Central memory CD8-positive, alpha-beta T cell (primary cell): ENCODE data around the gene PRDX3.
"Not testable (repeated sequence)": the region's sequence is repeated elsewhere in the genome, so short reads cannot be mapped to it uniquely, and the experiment has no call there.

Experiments
- ATAC-seq: fragments of 150-1000 bp; cut with Tn5 transposase; replicated peaks from 2 replicates; pipeline ENCODE4 v1.10.0; 2022; ENCODE audit warnings: mild to moderate bottlenecking, moderate FRiP score, moderate number of reproducible peaks; ENCODE audit not compliant: poor library complexity, severe bottlenecking; ENCODE audit errors: extremely low read depth
- DNase-seq, 2 donors: peaks; one replicate each; pipeline ENCODE4 v3.0.0; 2021; ENCODE audit warnings: low spot score in 2 of 2
- H3K27ac Mint-ChIP-seq: one replicate; pipeline ENCODE4 v1.8.0; 2022; ENCODE audit warnings: low read depth, mild to moderate bottlenecking, moderate library complexity, mixed read lengths
- H3K27me3 Mint-ChIP-seq: one replicate; pipeline ENCODE4 v1.8.0; 2022; ENCODE audit warnings: mixed read lengths
- H3K36me3 Mint-ChIP-seq: one replicate; pipeline ENCODE4 v1.8.0; 2022; ENCODE audit warnings: mild to moderate bottlenecking, moderate library complexity, mixed read lengths; ENCODE audit not compliant: insufficient read depth
- H3K4me1 Mint-ChIP-seq: one replicate; pipeline ENCODE4 v1.8.0; 2022; ENCODE audit warnings: mixed read lengths
- H3K4me3 Mint-ChIP-seq: one replicate; pipeline ENCODE4 v1.8.0; 2022; ENCODE audit warnings: mild to moderate bottlenecking, moderate library complexity, mixed read lengths
- H3K9me3 Mint-ChIP-seq: one replicate; pipeline ENCODE4 v1.8.0; 2022; ENCODE audit warnings: mixed read lengths

PRDX3 gene

GRCh38 chr10:119149157-119149556 lies 29.5 kb downstream of the PRDX3 start:
- no peaks in the 10 kb centered on the region for H3K9me3 Mint-ChIP-seq
- H3K4me1 Mint-ChIP-seq = no peaks in the 10 kb centered on the region
- DNase-seq (no peak), ATAC-seq (no peak)
- no peaks in the 10 kb centered on the region for H3K27me3 Mint-ChIP-seq
- H3K36me3 Mint-ChIP-seq = peaks cover 14% of the 10 kb centered on the region
- H3K27ac Mint-ChIP-seq = no peak overlapping the region
- H3K4me3 Mint-ChIP-seq = no peak overlapping the region

DNA sequence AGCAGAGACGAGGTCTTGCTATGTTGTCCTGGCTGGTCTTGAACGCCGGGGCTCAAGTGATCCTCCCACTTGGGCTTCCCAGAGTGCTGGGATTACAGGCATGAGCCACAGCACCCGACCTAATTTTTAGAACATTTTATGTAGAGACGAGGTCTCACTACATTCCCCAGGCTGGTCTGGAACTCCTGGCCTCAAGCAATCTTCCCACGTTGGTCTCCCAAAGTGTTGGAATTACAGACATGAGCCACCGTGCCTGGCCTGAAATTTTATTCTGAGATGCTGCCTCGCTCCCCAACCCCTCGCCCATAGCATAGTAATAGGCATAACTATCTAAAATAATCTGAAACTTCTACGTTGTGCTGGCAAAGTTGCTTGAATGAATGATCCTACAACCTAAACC lies 35.0 kb downstream of the PRDX3 start:
- no peaks in the 10 kb centered on the region for H3K27me3 Mint-ChIP-seq
- H3K4me1 Mint-ChIP-seq = peaks cover 8% of the 10 kb centered on the region
- H3K4me3 Mint-ChIP-seq = no peak overlapping the region
- no peak for DNase-seq
- ATAC-seq = no peak
- no peaks in the 10 kb centered on the region for H3K9me3 Mint-ChIP-seq
- H3K36me3 Mint-ChIP-seq = peaks cover 12% of the 10 kb centered on the region
- no peak overlapping the region for H3K27ac Mint-ChIP-seq

- Mint-ChIP-seq H3K4me3 (no peak overlapping the region), H3K27ac (no peak overlapping the region), H3K27me3 (no peaks in the 10 kb centered on the region), H3K4me1 (peaks cover 8% of the 10 kb centered on the region), H3K9me3 (no peaks in the 10 kb centered on the region), H3K36me3 (peaks cover 14% of the 10 kb centered on the region)
- ATAC-seq (no peak), DNase-seq (no peak)
These were observed 37.9 kb downstream of the PRDX3 start for GRCh38 chr10:119140603-119141245.

- Mint-ChIP-seq H3K4me3 (peak overlapping the region; percentile 44), H3K27ac (peak overlapping the region; percentile 29), H3K9me3 (no peaks in the 10 kb centered on the region), H3K27me3 (no peaks in the 10 kb centered on the region), H3K4me1 (peaks cover 13% of the 10 kb centered on the region), H3K36me3 (peaks cover 19% of the 10 kb centered on the region)
- ATAC-seq (peak; percentile 71), DNase-seq (peak; percentile 17 to 31)
These were observed 39.0 kb downstream of the PRDX3 start for GRCh38 chr10:119139464-119140067.

- Mint-ChIP-seq H3K4me3 (peak overlapping the region; percentile 44), H3K4me1 (peaks cover 16% of the 10 kb centered on the region), H3K27me3 (no peaks in the 10 kb centered on the region), H3K27ac (peak overlapping the region; percentile 55), H3K36me3 (peaks cover 20% of the 10 kb centered on the region), H3K9me3 (no peaks in the 10 kb centered on the region)
- DNase-seq = no peak
- no peak for ATAC-seq
These were observed 40.0 kb downstream of the PRDX3 start for GRCh38 chr10:119138346-119139306.

- H3K36me3 Mint-ChIP-seq = peaks cover 22% of the 10 kb centered on the region
- H3K27ac Mint-ChIP-seq, H3K4me3 Mint-ChIP-seq, DNase-seq, H3K9me3 Mint-ChIP-seq, ATAC-seq, H3K27me3 Mint-ChIP-seq: not testable (repeated sequence)
- peaks cover 18% of the 10 kb centered on the region for H3K4me1 Mint-ChIP-seq
These were observed 40.7 kb downstream of the PRDX3 start for GRCh38 chr10:119137878-119138277.

DNA sequence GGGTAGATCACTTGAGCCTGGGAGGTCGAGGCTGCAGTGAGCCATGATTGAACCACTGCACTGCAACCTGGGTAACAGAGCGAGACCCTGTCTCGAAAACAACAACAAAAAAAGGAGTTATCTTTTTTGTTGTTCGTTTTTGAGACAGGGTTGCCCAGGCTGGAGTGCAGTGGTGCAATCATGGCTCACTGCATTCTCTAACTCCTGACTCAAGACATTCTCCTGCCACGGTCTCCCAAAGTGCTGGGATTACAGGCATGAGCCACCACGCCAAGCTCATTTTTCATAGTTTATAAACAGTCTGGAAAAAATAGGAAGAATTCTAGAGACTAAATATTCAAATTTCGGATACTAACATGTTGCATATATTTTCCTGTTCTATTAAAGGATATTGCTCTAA lies 42.5 kb downstream of the PRDX3 start:
- ATAC-seq = no peak
- Mint-ChIP-seq H3K36me3 (peaks cover 26% of the 10 kb centered on the region), H3K9me3 (no peaks in the 10 kb centered on the region), H3K27ac (no peak overlapping the region), H3K27me3 (no peaks in the 10 kb centered on the region), H3K4me1 (peaks cover 32% of the 10 kb centered on the region), H3K4me3 (no peak overlapping the region)
- DNase-seq = no peak

- H3K4me1 Mint-ChIP-seq = peaks cover 38% of the 10 kb centered on the region
- no peak for DNase-seq
- no peak overlapping the region for H3K27ac Mint-ChIP-seq
- no peaks in the 10 kb centered on the region for H3K9me3 Mint-ChIP-seq
- H3K27me3 Mint-ChIP-seq = no peaks in the 10 kb centered on the region
- ATAC-seq = no peak
- H3K36me3 Mint-ChIP-seq = peaks cover 31% of the 10 kb centered on the region
- no peak overlapping the region for H3K4me3 Mint-ChIP-seq
These were observed 43.1 kb downstream of the PRDX3 start for GRCh38 chr10:119135513-119135881.

DNA sequence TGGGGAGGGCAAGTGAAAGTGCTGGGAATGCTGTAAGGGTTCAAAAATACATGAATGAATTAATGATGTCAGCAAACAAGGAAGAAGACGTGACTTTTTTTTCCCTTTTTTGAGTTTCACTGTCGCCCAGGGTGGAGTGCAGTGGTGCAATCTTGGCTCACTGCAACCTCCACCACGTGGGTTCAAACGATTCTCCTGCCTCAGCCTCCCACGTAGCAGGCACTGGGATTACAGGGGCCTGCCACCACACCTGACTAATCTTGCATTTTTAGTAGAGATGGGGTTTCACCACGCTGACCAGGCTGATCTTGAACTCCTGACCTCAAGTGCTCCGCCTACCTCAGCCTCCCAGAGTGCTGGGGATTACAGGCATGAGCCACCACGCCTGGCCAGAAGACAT lies 44.7 kb downstream of the PRDX3 start:
- DNase-seq (no peak), ATAC-seq (no peak)
- Mint-ChIP-seq H3K4me1 (peaks cover 32% of the 10 kb centered on the region), H3K27ac (no peak overlapping the region), H3K36me3 (peaks cover 37% of the 10 kb centered on the region), H3K4me3 (no peak overlapping the region), H3K27me3 (no peaks in the 10 kb centered on the region), H3K9me3 (no peaks in the 10 kb centered on the region)

DNA sequence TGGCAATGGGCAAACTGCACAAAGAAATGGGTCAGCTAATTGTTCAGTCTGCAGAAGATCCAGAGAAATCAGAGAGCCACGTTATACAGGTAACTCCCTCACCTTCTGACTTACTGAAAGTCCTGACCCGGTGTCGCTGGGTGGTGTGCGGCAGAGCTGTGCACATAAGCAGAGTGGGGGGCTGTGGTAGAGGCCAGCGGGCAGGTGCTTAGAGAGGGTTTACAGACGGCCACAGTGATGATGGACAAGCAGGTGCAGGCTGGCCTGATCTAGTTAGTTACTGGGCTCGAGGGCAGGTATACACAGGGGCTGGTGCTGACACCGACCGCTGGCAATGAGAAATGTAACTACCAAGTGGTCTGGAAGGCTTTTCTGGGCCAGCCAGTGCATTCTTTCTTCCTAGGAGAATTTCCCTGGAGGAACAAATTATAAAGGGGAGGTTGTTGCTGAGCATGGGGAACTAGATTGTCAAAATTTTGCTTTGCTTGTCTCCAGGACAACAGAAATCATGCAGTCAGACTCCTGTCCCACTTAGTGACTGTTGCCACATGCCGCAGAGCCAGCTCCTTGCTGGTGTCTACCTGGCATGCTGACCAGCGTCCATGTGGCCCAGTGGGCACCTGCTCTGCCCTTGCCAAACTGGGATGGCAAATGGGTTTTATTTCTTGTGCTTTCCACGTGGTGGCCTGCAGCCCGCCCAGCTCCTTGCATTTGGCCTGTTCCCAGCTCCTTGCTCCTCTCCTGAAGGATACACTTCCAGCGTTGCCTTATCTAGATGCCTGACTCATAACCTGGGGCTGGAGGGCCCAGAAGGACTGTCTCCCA lies 45.9 kb downstream of the PRDX3 start:
- Mint-ChIP-seq H3K36me3 (peaks cover 37% of the 10 kb centered on the region), H3K4me1 (peaks cover 32% of the 10 kb centered on the region), H3K27ac (peak overlapping the region; percentile 87), H3K9me3 (no peaks in the 10 kb centered on the region), H3K4me3 (peak overlapping the region; percentile 81), H3K27me3 (no peaks in the 10 kb centered on the region)
- ATAC-seq = no peak
- DNase-seq = no peak

DNA sequence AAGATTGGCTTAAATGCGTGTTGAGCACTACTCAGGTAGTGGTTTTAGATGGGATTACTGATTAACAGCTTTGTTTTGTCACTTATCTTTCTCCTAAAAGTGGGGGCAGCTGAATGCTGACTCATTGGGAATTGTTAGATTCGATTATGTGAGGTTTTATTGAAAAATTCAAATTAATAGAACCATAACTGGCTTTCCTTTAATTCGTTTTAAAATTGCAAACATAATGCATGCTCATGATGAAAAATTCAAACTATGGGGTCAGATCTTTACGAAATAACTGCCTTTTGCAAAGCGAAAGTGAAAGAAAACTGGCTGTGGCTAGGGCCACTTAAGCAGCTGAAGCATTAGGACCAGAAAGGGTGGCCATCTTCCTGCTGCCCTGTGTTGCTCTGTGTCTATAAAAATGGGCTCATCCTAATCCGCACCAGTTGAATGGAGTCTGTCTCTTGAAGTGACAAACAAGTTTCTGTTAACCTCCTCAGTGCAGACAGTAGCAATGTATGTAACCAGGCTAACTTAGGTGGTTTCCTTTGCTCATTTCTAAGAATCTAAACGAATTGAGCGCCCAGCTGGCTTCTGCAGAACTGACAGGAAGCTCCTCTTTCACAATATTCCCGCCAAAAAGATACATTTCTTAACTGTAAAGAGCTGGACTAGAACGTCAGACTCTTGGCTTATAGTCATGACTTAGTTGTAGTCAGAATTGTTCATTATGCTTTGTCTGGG lies 46.9 kb downstream of the PRDX3 start:
- ATAC-seq = peak; percentile 89
- Mint-ChIP-seq H3K36me3 (peaks cover 41% of the 10 kb centered on the region), H3K4me3 (peak overlapping the region; percentile 81)

More for the DNA sequence above, 46.9 kb downstream of the PRDX3 start:
- no peaks in the 10 kb centered on the region for H3K9me3 Mint-ChIP-seq
- H3K4me1 Mint-ChIP-seq = peaks cover 32% of the 10 kb centered on the region
- no peaks in the 10 kb centered on the region for H3K27me3 Mint-ChIP-seq
- peak in 1 of 2 donors; percentile 16 for DNase-seq
- H3K27ac Mint-ChIP-seq = peak overlapping the region; percentile 87
